GM19328 (cell line): ENCODE data around the gene PHF19.

ENCODE experiments used
- ATAC-seq: cut with Tn5 transposase; IDR thresholded peaks from one replicate; pipeline ENCODE4 v1.9.1; 2021; ENCODE audit warnings: mild to moderate bottlenecking, moderate library complexity; ENCODE audit not compliant: unreplicated experiment

Gene PHF19

DNA sequence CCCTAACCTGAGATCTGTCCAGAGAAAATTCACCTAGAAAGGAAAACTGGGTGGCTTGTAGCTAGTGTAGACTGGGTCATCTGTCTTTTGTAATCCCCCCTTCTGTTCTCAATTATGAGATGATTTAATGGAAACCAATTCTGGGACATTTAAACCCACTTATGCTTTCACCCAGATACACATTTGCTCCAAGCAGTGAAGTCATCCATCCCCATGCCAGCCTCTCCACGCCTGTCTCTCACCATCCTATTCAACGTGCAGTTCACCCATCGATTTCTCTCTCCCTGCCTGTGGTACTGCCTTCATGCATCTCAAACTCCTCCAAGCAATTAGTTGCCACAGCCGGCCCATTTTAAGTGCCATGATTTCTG lies 1.8 kb downstream of the PHF19 start:
- no peak for ATAC-seq

DNA sequence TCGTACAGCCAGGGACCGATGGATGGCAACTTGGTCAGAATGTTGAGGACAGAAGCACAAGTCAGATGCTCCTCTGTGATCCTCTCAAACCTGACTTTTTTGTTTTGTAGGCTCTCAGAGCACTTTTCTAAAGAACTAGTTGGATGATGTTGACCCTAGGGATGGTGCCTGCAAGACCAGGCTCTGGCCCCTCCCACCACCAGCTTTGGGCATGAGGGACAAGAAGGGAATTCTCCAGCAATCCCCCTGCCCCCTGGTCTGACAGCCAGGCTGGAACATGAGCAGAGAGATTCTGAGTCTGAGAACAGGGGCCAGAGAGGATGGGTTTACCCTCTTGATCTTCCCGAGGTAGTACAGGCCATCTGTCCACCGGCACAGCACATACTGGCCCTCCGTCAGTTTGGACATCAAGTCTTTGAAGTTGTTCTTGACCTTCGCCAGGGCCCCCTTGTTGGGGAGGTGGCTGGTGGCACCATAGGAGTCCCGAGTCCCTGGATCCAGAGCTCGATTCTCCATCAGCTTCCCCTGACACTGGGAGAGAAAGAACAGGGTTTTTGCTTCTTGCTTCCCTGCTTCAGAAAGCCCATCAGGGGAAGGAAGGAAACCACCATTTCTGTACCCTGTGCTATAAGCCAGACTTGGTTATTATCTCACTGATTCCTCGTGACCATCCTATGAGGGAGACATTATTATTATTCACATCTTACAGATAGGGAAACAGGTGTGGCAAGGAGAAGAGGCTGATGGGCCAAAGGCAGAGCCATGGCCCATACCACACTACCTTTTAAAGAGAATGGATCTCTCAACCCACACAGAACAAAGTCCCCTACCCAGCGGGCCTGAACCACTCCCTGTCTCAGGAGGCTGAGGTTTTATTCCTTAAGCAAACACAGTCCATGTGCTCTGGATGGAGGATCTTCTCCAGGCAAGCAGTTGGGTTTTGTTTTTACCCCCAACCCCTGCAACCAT lies 2.5 kb downstream of the PHF19 start:
- ATAC-seq, result no peak

DNA sequence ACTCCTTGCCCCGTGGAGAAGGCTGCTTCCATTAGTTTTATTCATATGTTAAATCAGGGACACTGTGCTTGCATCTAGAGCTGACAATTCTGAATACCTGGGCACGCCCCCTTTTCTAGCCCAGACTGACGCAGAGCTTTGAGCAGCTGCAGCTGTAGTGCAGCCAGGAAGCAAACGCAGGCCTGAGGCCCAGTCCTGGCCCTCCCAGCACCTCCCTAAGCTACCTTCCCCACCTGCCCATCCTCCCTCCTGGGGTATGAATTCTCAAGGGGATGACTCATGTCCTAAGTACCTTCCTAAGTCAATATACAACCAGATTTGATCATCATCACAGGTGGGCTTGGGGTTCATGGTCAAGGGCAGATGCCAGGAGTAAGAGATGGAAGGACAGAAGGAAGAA lies 3.5 kb downstream of the PHF19 start:
- ATAC-seq, result no peak

DNA sequence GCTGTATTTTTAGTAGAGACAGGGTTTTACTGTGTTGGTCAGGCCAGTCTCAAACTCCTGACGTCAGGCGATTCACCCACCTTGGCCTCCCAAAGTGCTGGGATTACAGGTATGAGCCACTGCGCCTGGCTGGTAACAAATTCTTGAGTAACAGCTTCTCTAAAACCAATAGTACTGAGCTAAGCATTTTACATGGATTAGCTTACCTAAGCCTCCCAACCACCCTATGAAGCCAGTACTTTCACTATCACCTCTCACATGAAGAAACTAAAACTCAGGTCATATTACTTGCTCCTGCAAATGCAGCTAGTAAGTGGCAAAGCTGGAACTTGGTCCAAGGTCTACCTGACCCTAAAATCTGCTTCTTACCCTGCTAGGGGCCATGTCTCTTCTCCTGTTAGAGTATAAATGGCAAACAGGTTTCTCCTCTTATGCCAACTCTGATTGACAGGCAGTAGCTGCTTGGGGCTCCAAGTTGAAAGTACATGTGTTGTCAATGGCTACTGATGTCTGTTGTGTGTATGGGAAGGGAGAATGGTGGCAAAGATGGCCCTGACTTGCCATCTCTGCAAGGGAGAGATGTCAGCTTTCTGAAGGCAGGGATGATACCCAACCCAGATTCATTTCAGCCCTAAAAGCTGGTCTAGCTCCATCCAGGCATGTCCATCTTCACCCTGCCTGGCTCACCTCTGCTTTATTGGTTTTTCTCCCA lies 4.0 kb downstream of the PHF19 start:
- ATAC-seq, result no peak

DNA sequence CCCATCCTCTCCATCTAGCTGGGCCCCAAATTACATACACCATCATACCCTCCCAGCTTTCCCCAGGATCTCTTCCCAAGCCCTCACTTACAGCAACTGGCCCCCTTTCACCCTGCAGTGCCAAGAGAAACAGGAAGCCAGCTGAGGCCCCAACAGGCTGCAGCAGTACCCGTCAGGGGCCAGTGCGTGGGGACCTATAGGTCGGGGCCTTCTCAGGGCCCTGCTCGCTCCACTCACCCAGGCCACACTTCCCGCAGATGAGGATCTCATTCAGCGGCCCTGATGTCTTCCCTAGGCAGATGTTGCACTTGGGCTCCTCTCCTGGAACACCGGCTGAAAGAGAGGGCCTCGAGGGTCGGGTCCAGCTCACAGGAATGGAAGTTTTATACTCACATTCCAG lies 6.8 kb downstream of the PHF19 start:
- no peak for ATAC-seq

DNA sequence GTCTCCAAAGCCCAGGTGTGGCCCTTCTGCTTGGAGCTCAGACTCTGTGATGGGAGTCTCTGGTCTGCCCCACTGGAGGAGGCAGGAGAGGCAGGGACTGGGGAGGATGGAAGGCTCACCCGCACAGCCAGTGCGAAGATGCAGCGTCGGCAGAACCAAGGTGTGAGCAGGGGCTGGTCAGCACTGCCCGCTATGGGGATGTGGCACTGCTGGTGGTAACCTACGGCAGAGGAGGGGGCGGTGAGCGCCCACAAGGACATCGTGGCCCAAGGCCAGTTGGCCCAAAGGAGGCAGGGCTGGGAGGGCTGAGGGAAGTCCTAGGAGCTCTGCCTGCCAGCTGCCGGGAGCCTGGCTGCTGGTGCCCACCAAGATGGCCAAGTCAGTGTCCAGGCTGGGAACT lies 7.3 kb downstream of the PHF19 start:
- no peak for ATAC-seq

DNA sequence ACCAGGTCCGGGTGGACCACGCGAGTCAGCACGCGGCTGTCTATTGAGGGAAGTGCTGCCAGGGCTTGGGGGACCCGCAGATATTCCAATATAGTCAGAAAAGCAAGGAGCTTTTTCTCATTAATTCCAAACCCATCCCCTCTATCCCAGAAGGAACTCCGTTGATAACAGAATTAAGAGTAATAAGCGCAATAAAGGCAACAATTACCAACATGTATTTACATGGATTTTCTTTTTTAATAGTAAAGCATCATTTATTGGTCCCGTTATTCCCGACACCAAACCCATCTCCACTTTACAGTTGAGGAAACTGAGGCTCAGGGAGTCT lies 7.7 kb downstream of the PHF19 start:
- ATAC-seq, result no peak

DNA sequence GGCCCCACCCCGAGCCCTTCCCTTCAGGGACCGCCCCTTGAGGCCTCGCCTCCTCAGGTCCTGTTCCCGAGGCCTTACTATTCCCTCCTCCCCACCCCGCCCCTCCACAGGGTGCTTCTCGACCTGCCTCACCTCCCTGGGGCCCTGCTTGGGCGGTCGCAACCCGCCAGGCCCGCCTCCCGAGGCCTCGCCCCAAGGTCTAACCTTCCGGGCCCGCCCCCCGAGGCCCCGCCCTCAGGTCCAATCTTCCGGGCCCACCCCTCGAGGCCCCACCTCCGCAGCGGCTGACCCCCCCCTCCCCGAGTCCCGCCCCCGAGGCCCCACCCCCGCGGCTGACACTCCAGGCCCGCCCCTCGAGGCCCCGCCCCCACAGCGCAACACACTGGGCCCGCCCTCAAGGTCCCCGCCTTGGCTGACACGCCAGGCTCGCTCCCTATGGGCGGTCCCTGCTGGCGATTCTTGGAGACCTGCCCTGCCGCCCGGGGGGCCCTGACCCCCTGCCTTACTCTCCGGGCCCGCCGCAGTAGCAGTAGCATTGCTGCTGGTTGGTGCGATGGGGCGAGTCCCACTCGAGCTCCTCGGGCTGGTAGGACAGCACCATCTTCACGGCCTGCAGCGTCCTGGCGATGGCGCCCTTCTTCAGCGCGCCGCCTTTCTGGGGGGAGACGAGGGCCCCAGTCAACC lies 8.2 kb downstream of the PHF19 start:
- ATAC-seq, result peak; percentile 95

DNA sequence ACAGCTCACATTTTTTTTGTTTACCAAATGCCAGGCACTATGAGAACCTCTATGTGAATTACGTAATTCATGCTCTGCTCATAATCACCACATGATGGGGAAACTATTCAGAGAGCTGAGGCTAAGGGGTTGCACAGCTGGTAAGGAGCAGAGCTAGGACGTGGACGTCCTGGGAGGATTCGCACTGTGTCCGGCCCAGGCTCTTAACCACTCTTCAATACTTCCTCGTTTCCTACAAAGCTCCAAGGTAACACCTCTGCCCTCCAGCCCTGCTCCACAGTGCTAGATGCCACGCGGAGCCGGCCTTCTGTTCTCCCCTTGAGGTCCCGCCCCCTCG lies 8.7 kb downstream of the PHF19 start:
- no peak for ATAC-seq

DNA sequence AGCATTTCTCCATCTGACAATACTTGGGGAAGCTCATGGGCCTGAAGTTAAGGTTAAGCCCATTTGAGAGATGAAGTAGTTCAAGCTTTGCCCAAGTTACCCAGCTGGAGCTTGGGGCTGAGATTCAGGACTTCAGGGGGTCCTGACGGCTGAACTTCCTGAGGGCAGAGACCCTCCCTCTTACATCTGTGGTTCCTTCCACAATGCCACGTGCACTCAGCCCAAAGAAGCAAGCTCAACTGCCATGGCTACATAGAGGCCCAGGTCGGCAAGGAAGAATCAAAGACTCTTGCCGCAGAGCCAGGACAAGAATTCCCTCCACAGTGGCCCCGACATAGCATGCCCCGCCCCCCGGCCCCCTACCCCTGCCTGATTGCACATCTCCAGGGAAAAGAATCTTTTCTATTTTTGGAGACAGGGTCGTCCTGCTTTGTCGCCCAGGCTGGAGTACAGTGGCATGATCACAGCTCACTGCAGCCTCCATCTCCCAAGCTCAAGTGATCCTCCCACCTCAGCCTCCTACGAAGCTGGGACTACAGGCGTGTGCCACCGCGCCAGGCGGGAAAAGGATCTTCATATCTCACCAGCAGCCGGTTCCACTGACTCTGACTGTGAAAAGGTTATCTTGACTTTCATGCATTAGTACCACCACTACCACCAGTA lies 9.2 kb downstream of the PHF19 start:
- no peak for ATAC-seq

DNA sequence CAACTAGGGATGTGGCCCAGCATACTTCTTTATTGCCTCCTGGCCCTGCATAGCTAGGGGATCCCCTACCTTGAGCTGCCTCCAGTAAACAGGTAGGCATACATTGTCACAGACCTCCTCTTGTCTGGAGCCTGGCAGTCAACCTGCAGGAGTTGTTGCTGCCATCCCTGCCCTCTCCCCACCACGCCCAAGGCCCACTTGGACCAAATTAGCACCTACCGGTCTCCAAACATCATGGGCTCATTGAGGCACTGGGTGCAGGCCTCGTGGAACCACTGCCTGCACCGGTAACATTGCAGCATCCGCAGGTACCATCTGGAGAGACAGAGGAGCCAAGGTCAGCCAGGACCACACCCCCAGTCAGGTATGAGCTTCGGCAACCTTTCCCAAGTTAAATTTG lies 10.3 kb downstream of the PHF19 start:
- ATAC-seq, result no peak

DNA sequence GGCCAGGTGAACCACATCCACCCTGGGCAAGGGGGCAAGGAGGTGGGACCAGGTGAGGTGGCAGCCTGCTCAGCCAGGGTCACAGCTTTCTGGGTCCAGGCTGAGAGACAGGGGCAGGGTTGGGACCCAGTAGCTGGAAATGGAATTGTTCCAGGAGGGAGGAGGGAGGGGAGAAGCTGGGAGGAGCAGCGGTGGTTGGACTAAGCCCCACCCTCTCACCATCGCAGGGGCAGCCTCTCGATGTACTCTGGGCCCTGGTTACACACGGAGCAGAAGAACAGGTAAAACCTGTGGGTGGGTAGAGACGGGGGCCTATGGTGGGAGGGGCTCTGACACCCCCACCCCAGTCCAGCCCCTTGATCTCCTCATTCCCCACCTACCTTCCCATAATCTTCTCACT lies 11.2 kb downstream of the PHF19 start:
- ATAC-seq, result no peak

DNA sequence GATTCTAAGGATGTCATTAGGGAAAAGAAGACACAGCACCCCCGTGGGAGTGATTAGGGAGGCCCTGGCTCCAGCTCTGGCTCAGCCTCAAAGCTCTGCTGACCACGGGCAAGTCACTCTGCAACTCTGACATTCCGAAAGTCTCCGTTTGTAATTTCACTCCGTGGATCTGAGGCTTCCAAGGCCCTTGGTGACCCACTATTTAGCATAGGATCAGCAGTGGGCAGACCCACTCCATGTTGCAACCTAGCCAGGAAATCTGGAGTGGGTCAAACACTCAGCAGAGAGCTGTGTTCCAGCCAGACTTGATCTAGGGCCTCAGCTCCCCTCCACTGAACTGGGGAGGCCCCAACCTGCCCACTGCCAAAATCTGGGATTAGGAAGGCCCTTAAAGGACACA lies 11.8 kb downstream of the PHF19 start:
- ATAC-seq, result no peak

DNA sequence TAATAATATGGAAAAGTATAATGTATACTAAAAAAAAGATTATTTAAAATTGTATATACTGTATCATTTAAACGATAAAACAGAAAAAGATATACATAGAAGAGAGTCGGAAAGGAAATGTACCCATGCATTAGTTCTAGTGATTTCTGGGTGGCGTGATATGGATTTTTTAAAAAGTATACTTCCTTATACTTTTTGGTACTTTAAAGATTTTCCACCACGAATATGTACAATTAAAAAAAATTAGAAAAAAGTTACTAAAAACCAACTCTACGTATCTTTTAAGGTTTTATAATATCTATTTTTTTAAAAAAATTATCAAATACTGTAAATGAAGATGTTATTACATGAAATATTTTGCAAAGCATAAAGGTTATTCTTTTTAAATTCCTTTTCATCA lies 12.3 kb downstream of the PHF19 start:
- no peak for ATAC-seq

DNA sequence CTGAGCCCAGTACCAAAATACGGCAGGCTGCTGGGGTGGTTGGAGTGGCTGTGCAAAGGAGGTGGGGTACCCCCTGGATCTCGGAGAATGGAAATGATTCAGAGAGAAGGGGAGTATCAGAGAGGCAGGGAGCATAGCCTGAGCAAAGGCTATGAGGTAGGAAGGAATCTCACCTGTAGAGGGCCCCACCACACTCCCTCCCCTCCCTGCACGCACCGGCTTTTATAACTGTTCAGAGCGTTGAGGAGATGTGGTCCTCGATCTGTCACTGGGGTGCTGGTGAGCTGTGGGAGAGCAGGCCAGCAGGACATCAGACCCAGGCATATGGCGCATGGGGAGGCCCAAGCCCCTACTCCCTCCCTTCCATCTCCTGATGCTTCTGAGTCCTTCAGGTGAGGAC lies 13.2 kb downstream of the PHF19 start:
- no peak for ATAC-seq

DNA sequence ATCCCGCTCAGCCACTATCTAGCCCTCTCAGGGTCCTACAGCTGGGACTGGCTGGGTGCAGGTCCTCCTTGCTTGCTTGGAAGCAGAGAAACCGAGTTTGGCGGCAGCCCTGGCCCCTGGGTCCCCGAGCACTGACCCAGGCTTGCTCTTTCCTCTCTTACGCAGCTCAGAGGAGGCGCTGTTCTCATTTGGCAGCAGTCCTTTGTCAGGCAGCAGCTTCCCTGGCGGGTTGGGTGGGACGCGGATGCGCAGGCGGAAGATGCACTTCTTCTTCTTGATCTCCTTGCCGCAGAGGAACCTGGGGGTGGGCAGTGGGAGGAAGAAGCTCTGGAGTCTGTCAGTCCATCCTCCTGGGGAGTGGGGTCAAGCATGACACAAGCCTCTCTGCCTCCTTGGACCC lies 14.5 kb downstream of the PHF19 start:
- ATAC-seq, result no peak

DNA sequence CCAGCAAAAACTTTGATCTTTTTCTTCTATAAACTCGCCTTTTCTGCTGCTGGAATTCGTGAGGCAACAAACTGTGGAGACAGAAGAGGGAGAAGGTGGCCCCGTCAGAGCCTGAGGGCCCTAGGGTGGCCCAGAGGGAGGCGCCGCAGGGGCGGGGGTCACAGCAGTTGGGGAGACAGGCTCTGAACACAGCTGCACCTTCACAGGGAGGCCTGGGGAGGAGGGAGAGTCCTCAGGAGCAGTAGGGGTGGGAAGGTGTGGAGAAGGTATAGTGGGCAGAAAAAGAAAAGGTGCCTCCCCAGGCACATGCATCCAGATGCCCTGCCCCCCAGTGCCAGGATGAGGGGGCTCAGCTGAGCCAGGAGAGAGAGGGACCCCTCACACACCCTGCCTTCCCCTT lies 15.1 kb downstream of the PHF19 start:
- ATAC-seq, result no peak

DNA sequence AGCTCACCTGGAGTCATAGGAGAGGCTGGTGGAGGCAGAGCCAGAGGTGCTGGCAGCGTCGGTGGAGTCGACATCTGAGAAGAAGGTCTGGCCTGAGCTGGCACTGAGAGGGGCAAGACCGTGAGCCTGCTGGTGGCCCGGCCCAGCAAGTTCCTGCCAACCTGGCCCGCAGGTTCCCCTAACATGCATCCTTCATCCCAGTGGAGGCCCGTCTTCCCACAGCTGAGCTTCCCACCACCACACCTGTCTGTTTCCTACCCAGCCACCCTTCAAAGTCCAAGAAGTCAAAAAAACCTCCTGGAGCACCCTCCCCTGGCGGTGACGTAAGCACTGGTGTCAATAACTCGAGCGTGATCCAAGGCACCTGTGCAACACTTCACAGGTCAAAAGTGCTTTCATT lies 16.9 kb downstream of the PHF19 start:
- no peak for ATAC-seq

DNA sequence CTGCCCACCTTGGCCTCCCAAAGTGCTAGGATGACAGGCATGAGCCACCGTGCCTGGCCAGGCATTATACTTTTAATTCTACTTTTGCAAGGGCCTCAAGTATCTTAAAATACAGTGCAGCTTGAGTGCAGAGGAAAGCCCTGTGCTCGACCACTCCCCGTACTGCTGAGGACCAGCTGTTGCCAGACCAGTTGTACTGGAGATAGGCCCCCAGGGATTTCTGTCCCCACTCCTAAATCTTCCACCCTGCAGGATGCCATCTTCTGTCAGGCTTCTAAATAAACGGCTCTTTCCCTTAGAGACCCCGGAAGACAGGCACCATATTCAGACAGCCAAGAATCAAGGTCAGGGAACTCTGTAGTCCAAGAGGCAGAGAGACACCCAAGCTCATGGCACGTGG lies 17.6 kb downstream of the PHF19 start:
- no peak for ATAC-seq

DNA sequence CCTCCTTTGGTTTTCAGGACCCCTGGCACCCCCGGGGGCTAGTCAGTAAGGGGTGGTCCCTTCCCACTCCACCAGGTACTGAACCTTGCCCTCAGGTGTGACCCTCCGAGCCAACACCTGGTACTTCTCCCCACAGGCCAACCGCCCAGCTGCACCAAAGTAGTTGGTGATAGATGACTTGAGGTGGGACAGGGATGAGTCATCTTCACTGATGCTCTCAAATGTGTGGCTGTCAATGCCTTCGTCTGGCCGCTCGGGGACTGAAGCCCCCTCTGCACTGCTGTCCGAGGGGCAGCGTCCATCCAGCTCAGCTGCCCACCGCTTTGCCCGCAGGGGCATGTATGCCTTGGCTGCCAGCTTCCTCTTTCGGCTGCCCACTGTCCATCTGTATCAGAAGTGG lies 19.1 kb downstream of the PHF19 start:
- no peak for ATAC-seq

DNA sequence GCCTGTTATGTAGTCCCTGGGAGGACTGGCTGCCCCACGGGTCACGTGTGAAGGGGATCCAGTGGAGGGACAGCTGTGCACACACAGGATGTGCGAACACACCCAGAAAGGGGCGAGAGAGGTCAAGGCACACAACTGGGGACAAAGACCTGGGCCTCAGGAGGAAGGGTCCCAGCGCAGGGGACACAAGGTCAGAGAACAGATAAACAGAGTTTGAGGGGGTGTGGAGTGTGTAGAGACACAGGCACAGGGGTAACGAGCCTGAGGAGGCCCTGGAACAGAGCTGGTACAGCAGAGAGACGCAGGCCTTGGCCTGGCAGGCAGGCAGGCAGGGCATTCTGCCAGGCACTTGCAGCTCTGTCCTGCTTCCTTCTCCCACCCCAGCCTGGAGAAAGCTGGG lies 19.5 kb downstream of the PHF19 start:
- ATAC-seq, result no peak

DNA sequence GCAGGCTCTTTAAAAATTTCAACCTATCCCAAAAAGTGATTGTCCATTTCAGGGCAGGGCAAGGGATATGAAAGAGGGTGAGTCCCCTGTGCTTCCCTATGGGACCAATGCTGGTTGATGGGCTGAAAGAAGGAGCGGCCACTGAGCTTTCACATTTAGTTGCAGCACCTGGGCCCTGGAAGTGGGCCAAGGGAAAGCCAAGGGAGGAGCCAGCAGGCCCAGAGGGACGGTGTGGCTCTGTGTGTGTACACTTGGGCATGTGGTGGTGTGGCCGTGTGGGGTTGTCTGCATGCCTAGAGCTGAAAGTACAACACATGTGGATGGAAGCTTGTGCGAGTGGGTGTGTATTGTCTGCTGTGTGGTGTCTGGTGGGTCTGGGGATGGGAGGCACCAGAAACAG lies 20.3 kb downstream of the PHF19 start:
- no peak for ATAC-seq
